Loucy (cell line): ENCODE data around the gene ZCCHC14.
"Not testable (repeated sequence)": the region's sequence is repeated elsewhere in the genome, so short reads cannot be mapped to it uniquely, and the experiment has no call there.

Experiments
- EZH2phosphoT487 ChIP-seq: fragments of 200-600 bp; IDR thresholded peaks from 2 replicates; pipeline ENCODE4 v1.6.1; 2018; ENCODE audit warnings: antibody characterized with exemption, mild to moderate bottlenecking, moderate library complexity, borderline replicate concordance
- TF ChIP-seq, protein P1 (sequence below): fragments of 200-600 bp; sonication (generic); conservative IDR thresholded peaks from 2 replicates; pipeline ENCODE4 v1.5.1; 2014; ENCODE audit warnings: mild to moderate bottlenecking, antibody characterized with exemption, low read length

DNA sequence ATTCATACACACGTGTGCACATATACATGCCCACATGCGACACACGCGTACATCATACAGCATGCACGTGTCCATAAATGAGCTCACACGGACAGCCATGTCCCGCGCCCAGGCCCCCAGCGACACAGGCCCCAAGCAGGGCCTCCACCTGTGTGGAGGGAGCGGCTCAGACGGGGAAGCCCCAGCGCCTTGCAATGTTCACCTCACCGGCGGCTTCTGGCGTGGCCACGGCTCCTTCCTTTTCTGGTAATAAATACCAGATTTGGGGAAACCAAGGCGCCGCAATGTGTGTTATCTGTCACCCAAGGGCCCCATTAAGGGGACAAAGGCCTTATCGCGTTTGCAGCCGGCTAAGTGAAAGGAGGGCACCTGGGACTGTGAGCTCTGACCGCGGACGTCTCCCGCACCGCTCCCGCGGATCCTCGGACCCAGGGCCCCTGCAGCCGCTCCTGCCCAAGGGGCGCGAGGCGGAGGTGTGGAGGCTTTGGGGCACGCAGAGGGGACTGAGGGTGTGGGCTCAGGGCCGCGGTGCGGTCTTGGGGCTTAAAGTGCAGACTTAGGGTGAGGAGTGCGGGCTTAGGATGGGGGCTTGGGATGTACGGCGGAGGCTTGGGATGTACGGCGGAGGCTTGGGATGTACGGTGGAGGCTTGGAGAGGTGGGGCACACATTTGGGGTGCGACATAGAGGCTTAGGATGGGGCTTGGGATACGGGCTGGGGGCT is 1.9 kb downstream of the ZCCHC14 start:
- TF ChIP-seq, protein P1, sequence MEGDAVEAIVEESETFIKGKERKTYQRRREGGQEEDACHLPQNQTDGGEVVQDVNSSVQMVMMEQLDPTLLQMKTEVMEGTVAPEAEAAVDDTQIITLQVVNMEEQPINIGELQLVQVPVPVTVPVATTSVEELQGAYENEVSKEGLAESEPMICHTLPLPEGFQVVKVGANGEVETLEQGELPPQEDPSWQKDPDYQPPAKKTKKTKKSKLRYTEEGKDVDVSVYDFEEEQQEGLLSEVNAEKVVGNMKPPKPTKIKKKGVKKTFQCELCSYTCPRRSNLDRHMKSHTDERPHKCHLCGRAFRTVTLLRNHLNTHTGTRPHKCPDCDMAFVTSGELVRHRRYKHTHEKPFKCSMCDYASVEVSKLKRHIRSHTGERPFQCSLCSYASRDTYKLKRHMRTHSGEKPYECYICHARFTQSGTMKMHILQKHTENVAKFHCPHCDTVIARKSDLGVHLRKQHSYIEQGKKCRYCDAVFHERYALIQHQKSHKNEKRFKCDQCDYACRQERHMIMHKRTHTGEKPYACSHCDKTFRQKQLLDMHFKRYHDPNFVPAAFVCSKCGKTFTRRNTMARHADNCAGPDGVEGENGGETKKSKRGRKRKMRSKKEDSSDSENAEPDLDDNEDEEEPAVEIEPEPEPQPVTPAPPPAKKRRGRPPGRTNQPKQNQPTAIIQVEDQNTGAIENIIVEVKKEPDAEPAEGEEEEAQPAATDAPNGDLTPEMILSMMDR, result not testable (repeated sequence)
- TF ChIP-seq EZH2phosphoT487, result not testable (repeated sequence)
